Fibroblast of the aortic adventitia (primary cell): Measurements from ENCODE around the gene IL11RA. TPM values are rescaled to one million over a fixed set of nuclear protein-coding genes. Genes with fewer than 3 reads are reported as not detected.
A peak's percentile ranks its signal among the peaks of the same experiment; 100 is the strongest.

ENCODE experiments used
- DNase-seq: peaks from one replicate; pipeline ENCODE4 v3.0.0-alpha.2; 2010; ENCODE audit warnings: low read depth
- H3K4me3 ChIP-seq: 2 replicates; pipeline ENCODE4 v1.5.1; 2011; ENCODE audit warnings: low read depth, mild to moderate bottlenecking, control low read depth, low read length, moderate library complexity
- total RNA-seq: library from RNA; depleted of rRNA; stranded (reverse); fragments of >200 nt; gene quantifications from 2 replicates; pipeline ENCODE4 v1.2.3, GENCODE V29; 2012; ENCODE audit warnings: low replicate concordance
- TF ChIP-seq, protein P1 (sequence below): IDR thresholded peaks from 2 replicates; pipeline ENCODE4 v1.5.1; 2011; ENCODE audit warnings: mild to moderate bottlenecking, low read length, control low read depth, inconsistent platforms; ENCODE audit not compliant: insufficient read depth

IL11RA gene
- total RNA-seq, 1 donor: 23.8 TPM

DNA sequence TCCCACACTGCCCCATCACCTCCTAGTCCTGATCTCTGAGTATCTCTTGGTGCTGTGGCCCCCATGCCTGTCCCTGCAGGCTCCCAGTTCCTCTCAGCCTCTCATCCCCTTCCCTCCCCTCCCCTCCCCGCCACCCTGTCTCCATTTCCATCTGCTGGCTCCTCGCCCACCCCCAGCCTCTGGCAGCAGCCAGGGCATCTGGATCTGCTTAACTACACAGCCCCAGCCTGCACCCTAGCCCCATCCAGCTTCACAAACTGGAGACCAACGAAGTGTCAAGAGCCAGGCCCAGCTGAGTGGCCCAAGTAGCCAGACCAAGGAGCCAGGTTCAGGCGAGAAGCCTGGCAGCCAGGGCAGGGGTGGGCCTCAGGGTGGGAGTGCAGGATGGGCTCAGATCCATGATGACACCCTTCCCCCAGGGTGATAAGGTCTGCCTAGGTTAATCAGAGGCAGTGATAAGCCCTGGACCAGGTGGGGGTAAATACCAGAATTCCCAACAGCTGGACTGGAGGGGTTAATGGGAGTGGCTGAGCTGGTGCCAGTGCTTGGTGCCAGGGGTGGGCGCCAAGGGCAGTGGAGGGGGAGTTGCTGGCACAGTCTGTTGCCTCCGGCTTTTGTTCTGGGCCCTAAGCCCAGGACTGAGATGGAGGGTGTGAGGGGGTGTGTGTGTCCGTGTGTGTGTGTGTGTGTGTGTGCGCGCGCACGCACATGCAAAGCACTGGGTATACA lies 2.5 kb downstream of the IL11RA start:
- peak; percentile 93 for DNase-seq
- peak overlapping the region; percentile 3 for H3K4me3 ChIP-seq
- TF ChIP-seq, protein P1, sequence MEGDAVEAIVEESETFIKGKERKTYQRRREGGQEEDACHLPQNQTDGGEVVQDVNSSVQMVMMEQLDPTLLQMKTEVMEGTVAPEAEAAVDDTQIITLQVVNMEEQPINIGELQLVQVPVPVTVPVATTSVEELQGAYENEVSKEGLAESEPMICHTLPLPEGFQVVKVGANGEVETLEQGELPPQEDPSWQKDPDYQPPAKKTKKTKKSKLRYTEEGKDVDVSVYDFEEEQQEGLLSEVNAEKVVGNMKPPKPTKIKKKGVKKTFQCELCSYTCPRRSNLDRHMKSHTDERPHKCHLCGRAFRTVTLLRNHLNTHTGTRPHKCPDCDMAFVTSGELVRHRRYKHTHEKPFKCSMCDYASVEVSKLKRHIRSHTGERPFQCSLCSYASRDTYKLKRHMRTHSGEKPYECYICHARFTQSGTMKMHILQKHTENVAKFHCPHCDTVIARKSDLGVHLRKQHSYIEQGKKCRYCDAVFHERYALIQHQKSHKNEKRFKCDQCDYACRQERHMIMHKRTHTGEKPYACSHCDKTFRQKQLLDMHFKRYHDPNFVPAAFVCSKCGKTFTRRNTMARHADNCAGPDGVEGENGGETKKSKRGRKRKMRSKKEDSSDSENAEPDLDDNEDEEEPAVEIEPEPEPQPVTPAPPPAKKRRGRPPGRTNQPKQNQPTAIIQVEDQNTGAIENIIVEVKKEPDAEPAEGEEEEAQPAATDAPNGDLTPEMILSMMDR: no peak

DNA sequence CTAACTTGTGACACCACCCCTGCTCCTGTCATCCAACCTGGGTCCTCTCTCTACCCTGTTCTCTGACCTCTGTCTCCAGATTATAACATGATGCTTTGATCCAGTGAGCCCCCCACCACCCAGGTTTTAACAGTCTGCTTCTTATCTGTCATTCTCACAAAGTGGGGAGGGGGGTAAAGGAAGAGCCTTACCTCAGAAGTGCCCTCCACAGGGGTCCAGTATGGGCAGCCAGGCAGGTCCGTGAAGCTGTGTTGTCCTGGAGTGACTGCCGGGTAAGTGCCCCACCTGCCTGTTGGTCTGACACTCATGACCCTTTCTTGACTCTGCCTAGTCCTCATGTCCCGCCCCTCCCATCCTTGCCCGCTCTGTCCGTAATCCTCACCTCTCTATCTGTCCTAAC lies 3.4 kb downstream of the IL11RA start:
- DNase-seq: no peak
- H3K4me3 ChIP-seq: no peak overlapping the region
- TF ChIP-seq, protein P1: no peak

DNA sequence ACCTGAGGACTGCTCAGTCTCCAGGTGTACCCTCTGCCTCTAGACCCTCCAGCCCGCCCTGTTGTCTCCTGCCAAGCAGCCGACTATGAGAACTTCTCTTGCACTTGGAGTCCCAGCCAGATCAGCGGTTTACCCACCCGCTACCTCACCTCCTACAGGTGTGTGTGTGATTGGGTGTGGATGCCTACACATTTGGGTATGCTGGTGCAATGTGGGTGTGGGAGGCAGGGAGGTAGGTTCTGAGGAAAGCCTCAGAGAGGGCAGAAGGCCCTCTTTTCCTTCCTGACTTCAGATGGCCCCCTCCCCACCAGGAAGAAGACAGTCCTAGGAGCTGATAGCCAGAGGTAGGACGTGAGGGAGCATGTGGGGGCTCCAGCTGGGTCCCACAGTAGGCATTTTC lies 5.0 kb downstream of the IL11RA start:
- TF ChIP-seq, protein P1: no peak
- H3K4me3 ChIP-seq: no peak overlapping the region

DNA sequence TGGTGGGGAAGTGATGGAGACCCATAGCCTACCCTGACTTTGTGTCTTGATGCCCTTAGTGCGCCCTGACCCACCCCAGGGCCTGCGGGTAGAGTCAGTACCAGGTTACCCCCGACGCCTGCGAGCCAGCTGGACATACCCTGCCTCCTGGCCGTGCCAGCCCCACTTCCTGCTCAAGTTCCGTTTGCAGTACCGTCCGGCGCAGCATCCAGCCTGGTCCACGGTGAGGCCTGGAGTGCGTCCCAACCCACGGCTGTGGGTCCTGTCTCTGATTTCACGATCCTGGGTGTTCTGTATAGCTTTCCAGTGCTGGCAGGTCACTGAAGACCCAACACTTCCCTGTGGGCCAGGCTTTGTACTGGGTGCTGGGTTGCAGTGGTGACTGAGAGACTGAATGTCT lies 6.5 kb downstream of the IL11RA start:
- H3K4me3 ChIP-seq: no peak overlapping the region
- no peak for DNase-seq
- TF ChIP-seq, protein P1: no peak

More for the DNA sequence above, 5.0 kb downstream of the IL11RA start:
- DNase-seq: no peak

DNA sequence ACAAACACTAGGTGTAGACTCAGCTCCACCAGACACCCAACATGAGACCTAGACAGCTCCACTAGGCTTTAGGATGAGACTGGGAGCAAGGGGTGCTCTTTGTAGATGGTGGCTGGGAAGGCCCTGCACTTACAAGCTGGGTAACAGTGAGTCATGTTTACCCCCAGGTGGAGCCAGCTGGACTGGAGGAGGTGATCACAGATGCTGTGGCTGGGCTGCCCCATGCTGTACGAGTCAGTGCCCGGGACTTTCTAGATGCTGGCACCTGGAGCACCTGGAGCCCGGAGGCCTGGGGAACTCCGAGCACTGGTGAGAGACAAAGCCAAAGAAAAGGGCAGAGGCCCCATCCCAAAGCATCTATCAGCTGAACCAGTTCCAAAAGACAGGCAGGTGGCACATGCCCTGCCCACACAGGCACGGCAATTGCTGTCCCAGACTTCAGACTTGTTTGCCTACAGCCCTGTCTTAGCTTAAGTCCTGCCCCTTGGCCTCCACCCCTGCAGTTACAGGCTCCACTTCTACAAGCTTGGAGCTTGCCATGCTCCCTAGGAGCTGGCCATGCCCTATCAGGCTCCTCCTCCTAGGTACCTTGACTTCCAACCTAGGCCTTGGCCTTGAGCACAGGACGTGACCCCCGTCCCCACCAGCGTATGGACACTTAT lies 7.7 kb downstream of the IL11RA start:
- no peak for DNase-seq
- H3K4me3 ChIP-seq: no peak overlapping the region
- TF ChIP-seq, protein P1: no peak

DNA sequence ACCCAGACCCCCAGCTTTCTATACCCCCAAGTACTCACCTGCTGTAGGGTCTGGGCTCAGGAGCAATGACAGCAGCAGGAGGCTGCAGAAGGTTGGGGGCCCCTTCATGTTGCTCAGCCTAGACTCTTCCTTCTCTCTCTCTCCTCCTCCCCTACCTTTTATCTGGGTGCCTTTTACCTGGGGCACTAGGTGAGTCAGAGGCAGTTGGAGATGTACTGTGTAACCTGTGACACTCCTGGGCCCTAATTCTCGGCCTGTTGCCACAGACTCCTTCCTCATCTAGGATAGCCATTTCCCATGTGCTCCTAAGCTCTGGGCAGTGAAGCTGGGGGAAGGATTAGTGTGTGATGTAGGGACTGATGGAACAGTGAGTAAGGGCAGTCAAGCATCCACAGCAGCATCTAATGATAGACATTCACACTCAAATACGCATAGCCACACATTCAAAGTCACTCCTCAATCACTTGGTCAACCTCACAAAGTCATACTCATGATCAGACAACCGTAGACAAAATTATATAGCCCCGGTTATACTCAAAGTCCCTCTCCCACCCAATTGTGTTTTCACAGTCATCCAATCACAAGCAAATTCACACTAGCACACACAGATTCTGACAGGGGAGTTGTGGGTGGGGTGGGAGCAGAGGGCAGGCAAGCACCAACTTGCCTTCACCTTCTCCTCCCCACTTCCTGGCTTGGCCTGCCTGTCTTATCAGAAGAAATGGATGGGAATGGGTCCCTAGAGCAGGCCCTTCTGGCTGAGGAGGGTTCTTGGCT lies 10.7 kb downstream of the IL11RA start, which contains the start of gene CCL27:
CCL27 (minus strand) TSS at position 132 of the 777 bp plus-strand sequence; CDS start at position 108, 24 bp downstream.
- H3K4me3 ChIP-seq: no peak within 1 kb of the TSS
- TF ChIP-seq, protein P1: no peak
- no peak for DNase-seq
